Nephron (organoid): ENCODE results near the gene FLG.

ENCODE experiments used
- H3K27ac Mint-ChIP-seq, 3 experiments: 2 replicates each; pipeline ENCODE4 v1.8.0; 2020; ENCODE audit warnings: mixed read lengths in 3 of 3, mild to moderate bottlenecking in 2 of 3, moderate library complexity in 1 of 3
- H3K27me3 Mint-ChIP-seq: 2 replicates; pipeline ENCODE4 v1.8.0; 2021; ENCODE audit warnings: low read depth, mild to moderate bottlenecking, moderate library complexity, mixed read lengths
- H3K36me3 Mint-ChIP-seq: 2 replicates; pipeline ENCODE4 v1.8.0; 2020; ENCODE audit warnings: low read depth, mixed read lengths
- H3K4me1 Mint-ChIP-seq: 2 replicates; pipeline ENCODE4 v1.8.0; 2020; ENCODE audit warnings: mixed read lengths
- H3K4me3 Mint-ChIP-seq, 3 experiments: 2 replicates each; pipeline ENCODE4 v1.8.0; 2020; ENCODE audit warnings: mild to moderate bottlenecking in 3 of 3, mixed read lengths in 3 of 3, moderate library complexity in 2 of 3
- H3K9me3 Mint-ChIP-seq: 2 replicates; pipeline ENCODE4 v1.8.0; 2020; ENCODE audit warnings: mixed read lengths
- TF ChIP-seq, protein P1 (sequence below), 3 experiments: fragments of 200-600 bp; sonication (generic); IDR thresholded peaks; one replicate each; pipeline ENCODE4 v1.5.0; 2021; ENCODE audit warnings: antibody characterized with exemption in 3 of 3; ENCODE audit not compliant: unreplicated experiment in 3 of 3

The FLG gene

DNA sequence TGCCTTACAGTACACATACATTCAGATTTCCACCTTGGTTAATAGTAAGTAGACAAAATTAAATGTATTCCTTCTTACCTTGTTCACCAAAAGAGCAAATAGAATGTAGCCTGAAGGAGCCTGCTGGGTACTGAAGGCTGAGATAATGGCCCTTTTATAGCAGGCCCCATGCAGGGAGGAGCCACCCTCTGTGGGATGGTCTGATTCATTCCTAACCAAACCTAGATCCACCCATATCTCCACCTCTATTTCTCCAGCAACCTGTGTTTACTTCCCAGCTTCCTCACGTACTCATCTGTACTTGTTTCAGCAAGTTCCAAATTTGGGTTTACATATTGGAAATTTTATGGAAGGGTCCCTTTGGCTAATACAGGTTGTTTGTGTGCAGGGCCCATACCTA lies at the start of gene FLG:
Gene FLG, minus strand, starts transcription at position 129 of the 400 bp plus-strand sequence. CDS start 9,783 bp downstream, outside the sequence.
- no peaks in the 10 kb centered on the region for H3K4me1 Mint-ChIP-seq
- no peaks in the 10 kb centered on the region for H3K36me3 Mint-ChIP-seq
- H3K27me3 Mint-ChIP-seq: no peaks in the 10 kb centered on the region
- peaks cover 14% of the 10 kb centered on the region for H3K9me3 Mint-ChIP-seq
- TF ChIP-seq, protein P1, sequence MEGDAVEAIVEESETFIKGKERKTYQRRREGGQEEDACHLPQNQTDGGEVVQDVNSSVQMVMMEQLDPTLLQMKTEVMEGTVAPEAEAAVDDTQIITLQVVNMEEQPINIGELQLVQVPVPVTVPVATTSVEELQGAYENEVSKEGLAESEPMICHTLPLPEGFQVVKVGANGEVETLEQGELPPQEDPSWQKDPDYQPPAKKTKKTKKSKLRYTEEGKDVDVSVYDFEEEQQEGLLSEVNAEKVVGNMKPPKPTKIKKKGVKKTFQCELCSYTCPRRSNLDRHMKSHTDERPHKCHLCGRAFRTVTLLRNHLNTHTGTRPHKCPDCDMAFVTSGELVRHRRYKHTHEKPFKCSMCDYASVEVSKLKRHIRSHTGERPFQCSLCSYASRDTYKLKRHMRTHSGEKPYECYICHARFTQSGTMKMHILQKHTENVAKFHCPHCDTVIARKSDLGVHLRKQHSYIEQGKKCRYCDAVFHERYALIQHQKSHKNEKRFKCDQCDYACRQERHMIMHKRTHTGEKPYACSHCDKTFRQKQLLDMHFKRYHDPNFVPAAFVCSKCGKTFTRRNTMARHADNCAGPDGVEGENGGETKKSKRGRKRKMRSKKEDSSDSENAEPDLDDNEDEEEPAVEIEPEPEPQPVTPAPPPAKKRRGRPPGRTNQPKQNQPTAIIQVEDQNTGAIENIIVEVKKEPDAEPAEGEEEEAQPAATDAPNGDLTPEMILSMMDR (IDR thresholded peaks at IDR 0.05; ENCODE audit: unreplicated experiment in 3 of 3): no peak
- no peak within 1 kb of the TSS for H3K4me3 Mint-ChIP-seq
- H3K27ac Mint-ChIP-seq: no peak within 1 kb of the TSS

DNA sequence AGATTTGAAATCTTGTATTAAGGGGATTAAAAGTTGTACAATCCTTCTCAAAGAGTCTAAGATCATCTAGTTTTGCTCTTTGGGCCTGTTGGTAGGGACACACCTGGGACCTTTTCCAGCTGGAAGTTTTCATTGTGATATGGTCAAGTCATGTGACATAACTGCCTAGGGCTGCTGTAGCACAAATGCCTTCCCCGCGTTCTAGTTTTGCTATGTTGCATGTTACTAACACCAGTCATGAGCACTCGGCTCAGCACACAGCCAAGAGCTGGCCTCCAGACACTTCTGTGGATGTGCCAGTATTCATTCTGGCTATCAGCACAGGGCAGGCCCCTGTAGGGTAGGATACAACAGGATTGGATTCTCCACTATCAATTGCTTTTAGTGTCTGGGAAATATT lies 49.4 kb upstream of the FLG start:
- Mint-ChIP-seq H3K27ac (no peak overlapping the region), H3K27me3 (no peaks in the 10 kb centered on the region), H3K4me3 (no peak overlapping the region), H3K4me1 (no peaks in the 10 kb centered on the region), H3K9me3 (peaks cover 36% of the 10 kb centered on the region), H3K36me3 (no peaks in the 10 kb centered on the region)
- TF ChIP-seq, protein P1 (IDR thresholded peaks at IDR 0.05; ENCODE audit: unreplicated experiment in 3 of 3): no peak

DNA sequence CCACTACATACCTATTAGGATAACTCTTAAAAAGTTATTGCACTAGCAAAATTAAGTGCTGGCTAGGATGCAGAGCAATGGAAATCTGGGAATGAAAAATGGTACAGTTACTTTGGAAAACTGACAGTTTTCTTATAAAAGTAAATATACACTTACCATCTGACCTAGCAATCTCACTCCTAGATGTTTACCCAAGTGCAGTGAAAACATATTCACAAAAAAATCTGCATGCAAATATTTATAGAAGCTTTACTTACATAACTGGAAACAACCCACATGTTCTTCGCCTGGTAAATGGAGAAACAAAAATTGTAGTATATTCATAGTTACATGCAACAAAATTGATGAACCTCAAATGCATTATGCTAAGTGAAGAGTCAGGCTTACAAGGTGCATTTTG lies 47.6 kb upstream of the FLG start:
- Mint-ChIP-seq H3K27me3 (no peaks in the 10 kb centered on the region), H3K4me1 (no peaks in the 10 kb centered on the region), H3K36me3 (no peaks in the 10 kb centered on the region), H3K4me3 (no peak overlapping the region), H3K9me3 (peaks cover 34% of the 10 kb centered on the region), H3K27ac (no peak overlapping the region)
- TF ChIP-seq, protein P1 (IDR thresholded peaks at IDR 0.05; ENCODE audit: unreplicated experiment in 3 of 3): no peak

DNA sequence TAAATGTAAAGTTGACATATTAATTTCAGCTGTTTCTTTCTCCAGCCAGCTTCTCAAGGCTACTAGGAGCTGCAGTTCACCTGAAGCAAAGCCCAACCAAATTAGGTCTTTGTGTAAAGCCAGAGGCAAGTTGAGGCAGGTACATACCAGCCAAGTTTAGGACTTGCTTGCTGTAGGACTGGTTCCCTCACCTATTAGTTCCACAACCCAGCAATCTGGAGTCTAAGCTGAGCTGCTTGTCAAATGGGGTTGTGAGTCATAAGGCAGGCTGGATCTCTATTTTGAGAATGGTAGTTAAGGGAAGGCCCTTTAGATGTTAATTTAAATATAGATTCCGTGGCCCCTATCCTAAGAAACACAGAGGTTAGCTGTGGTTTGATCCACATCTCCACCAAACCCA lies 42.4 kb upstream of the FLG start:
- peaks cover 18% of the 10 kb centered on the region for H3K9me3 Mint-ChIP-seq
- H3K27me3 Mint-ChIP-seq: no peaks in the 10 kb centered on the region
- H3K4me1 Mint-ChIP-seq: no peaks in the 10 kb centered on the region
- H3K36me3 Mint-ChIP-seq: no peaks in the 10 kb centered on the region
- H3K27ac Mint-ChIP-seq: no peak overlapping the region
- H3K4me3 Mint-ChIP-seq: no peak overlapping the region
- TF ChIP-seq, protein P1 (IDR thresholded peaks at IDR 0.05; ENCODE audit: unreplicated experiment in 3 of 3): no peak

DNA sequence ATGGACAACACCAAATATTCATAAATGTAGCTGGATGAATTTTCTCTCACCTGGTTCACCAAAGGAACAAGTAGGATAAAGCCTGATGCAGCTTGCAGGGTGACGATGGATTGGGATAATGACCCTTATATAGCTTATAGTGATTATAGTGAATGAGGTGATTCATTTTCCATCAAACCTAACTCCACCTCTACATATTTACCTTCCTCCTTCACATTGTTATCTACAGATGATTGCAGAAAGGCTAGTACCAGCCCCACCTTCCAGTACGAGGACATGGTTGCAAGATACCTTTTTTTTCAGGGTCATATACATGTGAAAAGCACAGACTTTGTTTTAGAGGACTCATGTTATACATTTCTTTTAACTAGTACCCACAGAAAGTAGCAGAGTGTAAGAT lies 34.9 kb upstream of the FLG start, which contains the start of gene FLG2:
Gene FLG2, minus strand, starts transcription at position 101 of the 400 bp plus-strand sequence. CDS start 1,122 bp downstream, outside the sequence.
- H3K4me1 Mint-ChIP-seq: no peaks in the 10 kb centered on the region
- no peaks in the 10 kb centered on the region for H3K27me3 Mint-ChIP-seq
- no peak within 1 kb of the TSS for H3K4me3 Mint-ChIP-seq
- H3K36me3 Mint-ChIP-seq: no peaks in the 10 kb centered on the region
- H3K27ac Mint-ChIP-seq: no peak within 1 kb of the TSS
- TF ChIP-seq, protein P1 (IDR thresholded peaks at IDR 0.05; ENCODE audit: unreplicated experiment in 3 of 3): no peak
- peaks cover 32% of the 10 kb centered on the region for H3K9me3 Mint-ChIP-seq

DNA sequence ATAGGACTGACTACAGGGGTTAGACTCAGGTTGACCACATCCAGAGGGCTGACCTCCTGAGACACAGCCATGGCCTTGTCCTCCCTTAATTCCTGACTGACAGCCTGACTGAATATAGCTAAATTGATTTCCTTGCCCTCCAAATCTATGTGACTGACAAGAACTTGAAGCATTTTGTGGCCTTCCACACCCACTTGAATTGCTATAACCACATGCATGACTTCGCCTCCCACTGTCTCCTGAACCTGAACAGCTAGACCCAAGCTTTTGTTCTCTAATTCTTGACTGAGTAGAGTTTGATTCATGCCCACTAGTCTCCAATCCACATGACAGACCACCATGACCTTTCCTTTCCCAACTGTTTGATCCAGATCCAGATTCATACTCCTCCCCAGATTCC lies 31.7 kb upstream of the FLG start:
- Mint-ChIP-seq H3K27me3 (no peaks in the 10 kb centered on the region), H3K4me3 (no peak overlapping the region), H3K36me3 (no peaks in the 10 kb centered on the region), H3K9me3 (peaks cover 54% of the 10 kb centered on the region), H3K27ac (no peak overlapping the region), H3K4me1 (no peaks in the 10 kb centered on the region)
- TF ChIP-seq, protein P1 (IDR thresholded peaks at IDR 0.05; ENCODE audit: unreplicated experiment in 3 of 3): no peak
